SK-N-SH (cell line): ENCODE results near the gene IL7R. TPM values are rescaled to one million over a fixed set of nuclear protein-coding genes. Genes with fewer than 3 reads are reported as not detected.

ENCODE experiments used
- CTCF ChIA-PET: fragments of 300-600, 350-600 bp; formaldehyde crosslinking; extraction: SDS; loops from one replicate; lab custom pipeline; 2021; lab: Yijun Ruan, JAX
- POLR2A ChIA-PET: fragments of 350-600 bp; sonication (Branson Sonifier 250); formaldehyde crosslinking; extraction: SDS; loops from one replicate; lab custom pipeline; 2020; ENCODE audit warnings: antibody characterized with exemption, inconsistent platforms; lab: Yijun Ruan, JAX
- DNase-seq: peaks from one replicate; pipeline ENCODE4 v3.0.0; 2012
- H2AFZ ChIP-seq: fragments of 200-600 bp; sonication (generic); 2 replicates; pipeline ENCODE4 v1.8.1; 2016; ENCODE audit warnings: antibody characterized with exemption, mild to moderate bottlenecking, low read depth
- H3F3A ChIP-seq: fragments of 200-600 bp; sonication (generic); replicated peaks from 2 replicates; pipeline ENCODE3; 2016; ENCODE audit warnings: antibody characterized with exemption, mild to moderate bottlenecking; ENCODE audit not compliant: insufficient read depth
- H3K27ac ChIP-seq, 2 experiments: fragments of 200-500 bp in 1 of 2; fragments of 200-600 bp in 1 of 2; sonication (Bioruptor generic) in 1 of 2; sonication (generic), shearing (Covaris generic) in 1 of 2; 2 replicates each; pipeline versions ENCODE4 v1.5.1 to v1.6.1; 2014 to 2016; ENCODE audit warnings: low read depth in 2 of 2, inconsistent platforms in 1 of 2, low read length in 1 of 2, mild to moderate bottlenecking in 1 of 2, mixed read lengths in 1 of 2
- H3K27me3 ChIP-seq: fragments of 200-600 bp; sonication (generic), shearing (Covaris generic); 2 replicates; pipeline ENCODE4 v1.6.1; 2016; ENCODE audit warnings: mixed run types; ENCODE audit not compliant: insufficient read depth
- H3K36me3 ChIP-seq, 2 experiments: fragments of 200-500 bp in 1 of 2; fragments of 200-600 bp in 1 of 2; sonication (Bioruptor generic) in 1 of 2; sonication (generic) in 1 of 2; replicated peaks in 1 of 2; 2 replicates each; pipeline versions ENCODE3 to v1.5.1; 2014 to 2016; ENCODE audit warnings: low read length in 1 of 2, mild to moderate bottlenecking in 1 of 2; ENCODE audit not compliant: insufficient read depth in 2 of 2, control insufficient read depth in 1 of 2
- H3K4me1 ChIP-seq, 2 experiments: fragments of 200-500 bp in 1 of 2; fragments of 200-600 bp in 1 of 2; sonication (Bioruptor generic) in 1 of 2; sonication (generic), shearing (Covaris generic) in 1 of 2; 2 replicates each; pipeline versions ENCODE4 v1.5.1 to v1.6.1; 2014 to 2016; ENCODE audit warnings: low read depth in 1 of 2, low read length in 1 of 2, mixed run types in 1 of 2; ENCODE audit not compliant: insufficient read depth in 2 of 2, control insufficient read depth in 1 of 2
- H3K4me2 ChIP-seq: fragments of 200-600 bp; sonication (generic), shearing (Covaris generic); 2 replicates; pipeline ENCODE4 v1.6.1; 2017; ENCODE audit warnings: mixed run types
- H3K4me3 ChIP-seq, 2 experiments: fragments of 200-500 bp in 1 of 2; fragments of 200-600 bp in 1 of 2; sonication (Bioruptor generic) in 1 of 2; sonication (generic), shearing (Covaris generic) in 1 of 2; 2 replicates each; pipeline versions ENCODE4 v1.5.1 to v1.8.1; 2014 to 2016; ENCODE audit warnings: low read depth in 2 of 2, inconsistent platforms in 1 of 2, low read length in 1 of 2, mild to moderate bottlenecking in 1 of 2, mixed read lengths in 1 of 2, moderate library complexity in 1 of 2
- H3K79me2 ChIP-seq: fragments of 200-600 bp; sonication (generic); 2 replicates; pipeline ENCODE4 v1.8.1; 2017; ENCODE audit warnings: mild to moderate bottlenecking; ENCODE audit not compliant: insufficient read depth
- H3K9ac ChIP-seq: fragments of 200-600 bp; sonication (generic); 2 replicates; pipeline ENCODE4 v1.6.1; 2017; ENCODE audit warnings: mixed run types
- H3K9me2 ChIP-seq: fragments of 200-600 bp; sonication (generic); 2 replicates; pipeline ENCODE4 v1.6.1; 2017; ENCODE audit warnings: mixed run types
- H3K9me3 ChIP-seq: fragments of 200-600 bp; sonication (generic); 2 replicates; pipeline ENCODE4 v1.6.1; 2017; ENCODE audit warnings: mixed run types, mild to moderate bottlenecking, moderate library complexity
- H4K20me1 ChIP-seq: fragments of 200-600 bp; sonication (generic); 2 replicates; pipeline ENCODE4 v1.6.1; 2017; ENCODE audit warnings: mild to moderate bottlenecking, mixed run types; ENCODE audit not compliant: insufficient read depth
- CHD2 ChIP-seq: fragments of 150-350 bp; IDR thresholded peaks from 2 replicates; pipeline ENCODE4 v1.6.1; 2018; ENCODE audit warnings: low read length; ENCODE audit not compliant: partially characterized antibody
- FOSL2 ChIP-seq: IDR thresholded peaks from 2 replicates; pipeline ENCODE4 v1.4.0; 2012; ENCODE audit warnings: low read depth, mild to moderate bottlenecking, moderate library complexity, borderline replicate concordance
- FOXM1 ChIP-seq: IDR thresholded peaks from 2 replicates; pipeline ENCODE4 v1.4.0; 2012; ENCODE audit warnings: low read depth, mild to moderate bottlenecking
- GABPA ChIP-seq: IDR thresholded peaks from 2 replicates; pipeline ENCODE4 v1.4.0; 2012; ENCODE audit warnings: low read depth, mild to moderate bottlenecking
- JUND ChIP-seq: IDR thresholded peaks from 2 replicates; pipeline ENCODE4 v1.4.0; 2012
- MXI1 ChIP-seq: IDR thresholded peaks from 2 replicates; pipeline ENCODE4 v1.6.1; 2012; ENCODE audit warnings: mild to moderate bottlenecking, low read depth, low read length, improper control_type of control experiment
- NFIC ChIP-seq: IDR thresholded peaks from 2 replicates; pipeline ENCODE4 v1.4.0; 2012; ENCODE audit warnings: borderline replicate concordance
- NRF1 ChIP-seq: IDR thresholded peaks from 2 replicates; pipeline ENCODE4 v1.6.1; 2012; ENCODE audit warnings: low read depth, mild to moderate bottlenecking, low read length
- RAD21 ChIP-seq: IDR thresholded peaks from 2 replicates; pipeline ENCODE4 v1.6.1; 2012; ENCODE audit warnings: mild to moderate bottlenecking, low read length
- RCOR1 ChIP-seq: fragments of 150-350 bp; IDR thresholded peaks from 2 replicates; pipeline ENCODE4 v1.6.1; 2017; ENCODE audit warnings: antibody characterized with exemption, low read length
- REST ChIP-seq: IDR thresholded peaks from 2 replicates; pipeline ENCODE4 v1.6.1; 2012; ENCODE audit warnings: mild to moderate bottlenecking, low read depth, low read length, moderate library complexity
- RFX5 ChIP-seq: IDR thresholded peaks from 2 replicates; pipeline ENCODE4 v1.6.1; 2012; ENCODE audit warnings: mild to moderate bottlenecking, improper control_type of control experiment, low read length
- SMC3 ChIP-seq: IDR thresholded peaks from 2 replicates; pipeline ENCODE4 v1.6.1; 2012; ENCODE audit warnings: low read depth, low read length, improper control_type of control experiment
- TAF1 ChIP-seq: IDR thresholded peaks from 2 replicates; pipeline ENCODE4 v1.6.1; 2012; ENCODE audit warnings: low read depth, mild to moderate bottlenecking, low read length, moderate library complexity, borderline replicate concordance
- TCF12 ChIP-seq: IDR thresholded peaks from 2 replicates; pipeline ENCODE4 v1.4.0; 2012
- USF1 ChIP-seq: IDR thresholded peaks from 2 replicates; pipeline ENCODE4 v1.4.0; 2012; ENCODE audit warnings: low read depth, borderline replicate concordance
- USF2 ChIP-seq: fragments of 150-350 bp; IDR thresholded peaks from 2 replicates; pipeline ENCODE4 v1.6.1; 2017; ENCODE audit warnings: antibody characterized with exemption, low read length, low read depth, borderline replicate concordance
- YY1 ChIP-seq: IDR thresholded peaks from 2 replicates; pipeline ENCODE4 v1.4.0; 2012; ENCODE audit warnings: low read depth, mild to moderate bottlenecking
- ZBTB33 ChIP-seq: IDR thresholded peaks from 2 replicates; pipeline ENCODE4 v1.4.0; 2012; ENCODE audit warnings: low read depth, borderline replicate concordance
- polyA plus RNA-seq, 3 experiments: library from polyadenylated mRNA; depleted of rRNA; stranded (reverse); fragments of >200 nt; gene quantifications; 2 replicates each; pipeline ENCODE4 v1.2.3, GENCODE V29; 2012

IL7R gene
- polyA plus RNA-seq, 1 of the 3 experiments (the other 2 are of a cell fraction): 3.0 TPM

- TF ChIP-seq USF1: no peak
- TF ChIP-seq RCOR1: no peak
These were observed 21.0 kb downstream of the IL7R start (continued) for GRCh38 chr5:35877655-35878054.

- no peak for DNase-seq
- TF ChIP-seq CHD2 (no peak), SMC3 (no peak), NFIC (no peak), REST (no peak), JUND (no peak), USF2 (no peak), ZBTB33 (no peak), TAF1 (no peak), YY1 (no peak), RFX5 (no peak), GABPA (no peak), TCF12 (no peak), RCOR1 (no peak), FOSL2 (no peak), NRF1 (no peak), FOXM1 (no peak), MXI1 (no peak), RAD21 (no peak)
- H3K36me3 ChIP-seq: no peaks in the 10 kb centered on the region
- no peaks in the 10 kb centered on the region for H4K20me1 ChIP-seq
- ChIA-PET CTCF (no interaction called here), POLR2A (no interaction called here)
- H3F3A ChIP-seq: no peaks in the 10 kb centered on the region
- no peaks in the 10 kb centered on the region for H3K4me1 ChIP-seq
- H3K79me2 ChIP-seq: no peaks in the 10 kb centered on the region
- no peak overlapping the region for H2AFZ ChIP-seq
- H3K9me3 ChIP-seq: no peaks in the 10 kb centered on the region
- no peaks in the 10 kb centered on the region for H3K9me2 ChIP-seq
- no peak overlapping the region for H3K27ac ChIP-seq
- no peak overlapping the region for H3K4me3 ChIP-seq
- no peak overlapping the region for H3K4me2 ChIP-seq
- no peaks in the 10 kb centered on the region for H3K27me3 ChIP-seq
- no peak overlapping the region for H3K9ac ChIP-seq
These were observed 21.4 kb downstream of the IL7R start for GRCh38 chr5:35878079-35878478.
